ENCODE results near the gene DUOXA2.

The DUOXA2 gene

DNA sequence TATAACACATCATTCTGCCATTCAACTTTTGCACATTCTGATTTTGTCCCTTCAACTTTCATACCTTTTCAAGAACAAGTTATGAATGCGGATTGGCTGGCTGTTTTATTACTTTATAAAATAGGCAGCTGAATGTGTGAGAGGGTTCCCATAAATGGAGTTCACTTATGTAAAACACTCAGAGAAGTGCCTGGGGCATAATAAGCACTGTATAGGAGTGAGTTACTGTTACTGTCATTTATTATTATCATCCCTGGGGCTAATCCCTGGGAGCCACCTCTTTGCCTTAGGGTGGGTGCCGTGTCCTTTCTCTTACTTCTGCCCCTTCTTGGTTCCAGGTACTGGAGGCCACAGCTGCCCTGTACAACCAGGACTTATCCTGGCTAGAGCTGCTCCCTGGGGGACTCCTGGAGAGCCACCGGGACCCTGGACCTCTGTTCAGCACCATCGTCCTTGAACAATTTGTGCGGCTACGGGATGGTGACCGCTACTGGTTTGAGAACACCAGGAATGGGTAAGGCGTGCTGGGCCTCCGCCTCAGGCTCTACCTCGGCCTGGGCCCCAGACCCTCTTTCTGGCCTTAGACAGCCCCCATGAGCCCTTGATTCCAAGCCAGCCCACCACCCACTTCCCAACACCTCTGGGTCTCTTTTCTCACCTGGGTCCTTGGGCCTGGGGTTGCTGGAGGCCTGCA, 26.6 kb downstream of the DUOXA2 start:
- Histone ChIP-seq H3K4me3 (ENCODE audit: severe bottlenecking) (no peak overlapping the region), H3K27me3 (ENCODE audit: insufficient read depth, poor library complexity, severe bottlenecking) (no peaks in the 10 kb centered on the region), H3K36me3 (ENCODE audit: low read depth) (peaks cover 36% of the 10 kb centered on the region), H3K9me3 (ENCODE audit: severe bottlenecking) (no peaks in the 10 kb centered on the region), H3K4me1 (ENCODE audit: insufficient read depth, poor library complexity, severe bottlenecking) (no peaks in the 10 kb centered on the region), H3K27ac (ENCODE audit: poor library complexity, severe bottlenecking) (no peak overlapping the region)
- TF ChIP-seq, protein P1, sequence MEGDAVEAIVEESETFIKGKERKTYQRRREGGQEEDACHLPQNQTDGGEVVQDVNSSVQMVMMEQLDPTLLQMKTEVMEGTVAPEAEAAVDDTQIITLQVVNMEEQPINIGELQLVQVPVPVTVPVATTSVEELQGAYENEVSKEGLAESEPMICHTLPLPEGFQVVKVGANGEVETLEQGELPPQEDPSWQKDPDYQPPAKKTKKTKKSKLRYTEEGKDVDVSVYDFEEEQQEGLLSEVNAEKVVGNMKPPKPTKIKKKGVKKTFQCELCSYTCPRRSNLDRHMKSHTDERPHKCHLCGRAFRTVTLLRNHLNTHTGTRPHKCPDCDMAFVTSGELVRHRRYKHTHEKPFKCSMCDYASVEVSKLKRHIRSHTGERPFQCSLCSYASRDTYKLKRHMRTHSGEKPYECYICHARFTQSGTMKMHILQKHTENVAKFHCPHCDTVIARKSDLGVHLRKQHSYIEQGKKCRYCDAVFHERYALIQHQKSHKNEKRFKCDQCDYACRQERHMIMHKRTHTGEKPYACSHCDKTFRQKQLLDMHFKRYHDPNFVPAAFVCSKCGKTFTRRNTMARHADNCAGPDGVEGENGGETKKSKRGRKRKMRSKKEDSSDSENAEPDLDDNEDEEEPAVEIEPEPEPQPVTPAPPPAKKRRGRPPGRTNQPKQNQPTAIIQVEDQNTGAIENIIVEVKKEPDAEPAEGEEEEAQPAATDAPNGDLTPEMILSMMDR (IDR thresholded peaks at IDR 0.05; ENCODE audit: poor library complexity, severe bottlenecking), result no peak
- peak; percentile 62 for DNase-seq (ENCODE audit: low spot score)
- no peak for ATAC-seq (ENCODE audit: low read depth)

DNA sequence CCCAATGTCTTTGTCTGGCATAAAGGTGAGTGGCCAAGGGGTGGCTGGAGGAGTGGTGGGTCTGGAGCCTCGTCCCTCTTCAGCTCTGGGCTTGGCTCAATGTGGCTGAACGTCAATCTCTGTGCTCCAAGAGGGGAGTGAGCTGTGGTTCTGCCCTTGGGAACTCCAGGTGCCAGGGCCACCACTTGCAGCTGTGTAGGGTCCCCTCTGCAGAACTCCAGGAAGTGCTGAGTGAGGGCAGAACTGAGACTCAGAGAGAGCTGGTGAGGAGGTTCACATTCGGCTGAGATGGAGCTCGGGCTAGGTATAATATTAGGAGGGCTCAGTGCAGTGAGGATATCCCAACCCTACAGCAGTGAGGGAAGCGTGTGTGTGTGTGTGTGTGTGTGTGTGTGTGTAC, 27.3 kb downstream of the DUOXA2 start:
- no peak for ATAC-seq (ENCODE audit: low read depth)
- Histone ChIP-seq H3K4me3 (ENCODE audit: severe bottlenecking) (no peak overlapping the region), H3K27me3 (ENCODE audit: insufficient read depth, poor library complexity, severe bottlenecking) (no peaks in the 10 kb centered on the region), H3K4me1 (ENCODE audit: insufficient read depth, poor library complexity, severe bottlenecking) (no peaks in the 10 kb centered on the region), H3K36me3 (ENCODE audit: low read depth) (peaks cover 34% of the 10 kb centered on the region), H3K27ac (ENCODE audit: poor library complexity, severe bottlenecking) (no peak overlapping the region), H3K9me3 (ENCODE audit: severe bottlenecking) (no peaks in the 10 kb centered on the region)
- no peak for DNase-seq (ENCODE audit: low spot score)
- TF ChIP-seq, protein P1 (IDR thresholded peaks at IDR 0.05; ENCODE audit: poor library complexity, severe bottlenecking), result no peak

GRCh38 chr15:45143056-45143455, 28.9 kb downstream of the DUOXA2 start:
- Histone ChIP-seq H3K27me3 (ENCODE audit: insufficient read depth, poor library complexity, severe bottlenecking) (no peaks in the 10 kb centered on the region), H3K27ac (ENCODE audit: poor library complexity, severe bottlenecking) (no peak overlapping the region), H3K9me3 (ENCODE audit: severe bottlenecking) (no peaks in the 10 kb centered on the region), H3K4me3 (ENCODE audit: severe bottlenecking) (no peak overlapping the region), H3K36me3 (ENCODE audit: low read depth) (peaks cover 24% of the 10 kb centered on the region), H3K4me1 (ENCODE audit: insufficient read depth, poor library complexity, severe bottlenecking) (peaks cover 2% of the 10 kb centered on the region)
- peak; percentile 60 for DNase-seq (ENCODE audit: low spot score)
- TF ChIP-seq, protein P1 (IDR thresholded peaks at IDR 0.05; ENCODE audit: poor library complexity, severe bottlenecking), result no peak
- ATAC-seq (ENCODE audit: low read depth), result no peak

- Histone ChIP-seq H3K9me3 (ENCODE audit: severe bottlenecking) (no peaks in the 10 kb centered on the region), H3K27ac (ENCODE audit: poor library complexity, severe bottlenecking) (no peak overlapping the region), H3K27me3 (ENCODE audit: insufficient read depth, poor library complexity, severe bottlenecking) (no peaks in the 10 kb centered on the region), H3K36me3 (ENCODE audit: low read depth) (peaks cover 19% of the 10 kb centered on the region), H3K4me1 (ENCODE audit: insufficient read depth, poor library complexity, severe bottlenecking) (peaks cover 11% of the 10 kb centered on the region), H3K4me3 (ENCODE audit: severe bottlenecking) (no peak overlapping the region)
- peak; percentile 68 for DNase-seq (ENCODE audit: low spot score)
- no peak for ATAC-seq (ENCODE audit: low read depth)
- TF ChIP-seq, protein P1 (IDR thresholded peaks at IDR 0.05; ENCODE audit: poor library complexity, severe bottlenecking), result no peak
Observed at GRCh38 chr15:45143946-45144345, 29.8 kb downstream of the DUOXA2 start.

- TF ChIP-seq, protein P1 (IDR thresholded peaks at IDR 0.05; ENCODE audit: poor library complexity, severe bottlenecking), result no peak
- Histone ChIP-seq H3K4me3 (ENCODE audit: severe bottlenecking) (no peak overlapping the region), H3K27ac (ENCODE audit: poor library complexity, severe bottlenecking) (no peak overlapping the region), H3K9me3 (ENCODE audit: severe bottlenecking) (no peaks in the 10 kb centered on the region), H3K27me3 (ENCODE audit: insufficient read depth, poor library complexity, severe bottlenecking) (no peaks in the 10 kb centered on the region), H3K4me1 (ENCODE audit: insufficient read depth, poor library complexity, severe bottlenecking) (peaks cover 14% of the 10 kb centered on the region), H3K36me3 (ENCODE audit: low read depth) (peaks cover 18% of the 10 kb centered on the region)
- ATAC-seq (ENCODE audit: low read depth) (no peak), DNase-seq (ENCODE audit: low spot score) (peak; percentile 54)
Observed at GRCh38 chr15:45144775-45145174, 30.6 kb downstream of the DUOXA2 start.

Measured in RWPE2 (cell line).